Raji (cell line): ENCODE results near the gene CARNS1.

Source experiments
- POLR2A ChIP-seq: IDR thresholded peaks from 2 replicates; pipeline ENCODE4 v1.6.1; 2011; ENCODE audit warnings: low read depth, low read length, control low read depth; ENCODE audit not compliant: insufficient read depth

The CARNS1 gene

GRCh38 chr11:67372321-67372992, 43.0 kb upstream of the CARNS1 start:
- TF ChIP-seq POLR2A = 0 out of 2 replicates have a peak, but pooled peaks have one; percentile 23

GRCh38 chr11:67372993-67373647, 42.4 kb upstream of the CARNS1 start, which contains the start of gene CLCF1:
Gene CLCF1, minus strand, starts transcription at chr11:67373598. Its CDS starts 59 bp downstream, at chr11:67373539.
- TF ChIP-seq POLR2A = peak; percentile 29; the same call in 1 of the 2 replicates

GRCh38 chr11:67373648-67374570, 41.6 kb upstream of the CARNS1 start:
- TF ChIP-seq POLR2A = 0 out of 2 replicates have a peak, but pooled peaks have one; percentile 20

- TF ChIP-seq POLR2A = no peak
Measured at GRCh38 chr11:67374571-67375281, 40.8 kb upstream of the CARNS1 start.

- TF ChIP-seq POLR2A = no peak
Measured at GRCh38 chr11:67375320-67376055, 40.0 kb upstream of the CARNS1 start.

GRCh38 chr11:67376063-67376820, 39.2 kb upstream of the CARNS1 start:
- no peak for TF ChIP-seq POLR2A

GRCh38 chr11:67376873-67377808, 38.3 kb upstream of the CARNS1 start:
- TF ChIP-seq POLR2A = no peak

- TF ChIP-seq POLR2A = no peak
Measured at GRCh38 chr11:67378544-67378943, 36.9 kb upstream of the CARNS1 start.

- no peak for TF ChIP-seq POLR2A
Measured at GRCh38 chr11:67379061-67380058, 36.1 kb upstream of the CARNS1 start.

GRCh38 chr11:67381244-67381972, 34.1 kb upstream of the CARNS1 start:
- peak; percentile 58; the same call in 1 of the 2 replicates for TF ChIP-seq POLR2A
